ENCODE results near the gene PTPRT. TPM values are rescaled to one million over a fixed set of nuclear protein-coding genes. Genes with fewer than 3 reads are reported as not detected.

PTPRT gene
- polyA plus RNA-seq, 2 of the 4 experiments (the other 2 are of a cell fraction), result not detected

- no peak for FAIRE-seq
- CTCF ChIA-PET, result no interaction called here
- no peak for ATAC-seq
These were observed 1106.4 kb downstream of the PTPRT start for GRCh38 chr20:42083280-42083679.

GRCh38 chr20:42082611-42083010 is 1107.1 kb downstream of the PTPRT start:
- Histone ChIP-seq H3K4me1 (no peaks in the 10 kb centered on the region), H3K4me3 (no peak overlapping the region), H3K27ac (no peak overlapping the region), H3K9me3 (no peaks in the 10 kb centered on the region), H3K4me2 (no peak overlapping the region)
- ChIA-PET POLR2A (no interaction called here), CTCF (no interaction called here)
- no peak for FAIRE-seq
- no peak for ATAC-seq
- no peak for TF ChIP-seq ELK1 (IDR thresholded peaks at IDR 0.05; ENCODE audit: low read depth, low read length)
- TF ChIP-seq NR3C1 (IDR thresholded peaks at IDR 0.05), result no peak
- no peak for TF ChIP-seq RCOR1 (IDR thresholded peaks at IDR 0.05; ENCODE audit: low read depth, low read length)
- TF ChIP-seq ZNF302 (CRISPR knock-in tag; IDR thresholded peaks at IDR 0.05), result no peak
- no peak for TF ChIP-seq BCL3 (IDR thresholded peaks at IDR 0.05)
- TF ChIP-seq MYC (IDR thresholded peaks at IDR 0.05; ENCODE audit: borderline replicate concordance, low read length), result no peak
- DNase-seq (ENCODE audit: low read depth in 1 of 2, low spot score in 1 of 2), result no peak
- 0% methylated on average over 1 of the region's 1 CpG for WGBS (ENCODE audit: missing lambda C conversion rate)

More at GRCh38 chr20:42083280-42083679, 1106.4 kb downstream of the PTPRT start:
- no peak overlapping the region for H3K4me2 ChIP-seq
- WGBS (ENCODE audit: missing lambda C conversion rate), result 0% methylated on average over 1 of the region's 1 CpG
- no peak overlapping the region for H3K4me3 ChIP-seq
- H3K27ac ChIP-seq, result no peak overlapping the region
- POLR2A ChIA-PET, result no interaction called here
- no peaks in the 10 kb centered on the region for H3K4me1 ChIP-seq
- TF ChIP-seq RAD21 (conservative IDR thresholded peaks at IDR 0.05 in 1 of 2, IDR thresholded peaks at IDR 0.05 in 1 of 2), result no peak
- no peak for TF ChIP-seq KDM5A (IDR thresholded peaks at IDR 0.05)
- no peak for TF ChIP-seq RCOR1 (IDR thresholded peaks at IDR 0.05; ENCODE audit: low read depth, low read length)
- no peak for TF ChIP-seq TP53 (CRISPR knock-in tag; IDR thresholded peaks at IDR 0.05)
- no peak for TF ChIP-seq CEBPB (IDR thresholded peaks at IDR 0.05)
- TF ChIP-seq NR3C1 (IDR thresholded peaks at IDR 0.05), result no peak
- TF ChIP-seq MAFK (IDR thresholded peaks at IDR 0.05; ENCODE audit: partially characterized antibody), result no peak
- no peak for TF ChIP-seq FOXS1 (CRISPR knock-in tag; IDR thresholded peaks at IDR 0.05)
- TF ChIP-seq JUN (IDR thresholded peaks at IDR 0.05), result no peak
- H3K9me3 ChIP-seq, result no peaks in the 10 kb centered on the region
- no peak for DNase-seq (ENCODE audit: low read depth in 1 of 2, low spot score in 1 of 2)

- no peaks in the 10 kb centered on the region for H3K9me3 ChIP-seq
- no peak overlapping the region for H3K4me2 ChIP-seq
- WGBS (ENCODE audit: missing lambda C conversion rate), result 0% methylated on average over 4 of the region's 4 CpGs
- ChIA-PET POLR2A (no interaction called here), CTCF (no interaction called here)
- H3K4me3 ChIP-seq, result no peak overlapping the region
- FAIRE-seq (no peak), DNase-seq (ENCODE audit: low read depth in 1 of 2, low spot score in 1 of 2) (no peak), ATAC-seq (no peak)
- H3K27ac ChIP-seq, result no peak overlapping the region
- H3K4me1 ChIP-seq, result no peaks in the 10 kb centered on the region
- TF ChIP-seq PBX3 (IDR thresholded peaks at IDR 0.05), result no peak
These were observed 1108.8 kb downstream of the PTPRT start for GRCh38 chr20:42080956-42081355.

- ATAC-seq (no peak), FAIRE-seq (no peak), DNase-seq (ENCODE audit: low read depth in 1 of 2, low spot score in 1 of 2) (no peak)
- TF ChIP-seq HOXB13 (CRISPR knock-in tag; IDR thresholded peaks at IDR 0.05; ENCODE audit: low read depth) (no peak), HOXB5 (CRISPR knock-in tag; IDR thresholded peaks at IDR 0.05) (no peak), CBX2 (IDR thresholded peaks at IDR 0.05; ENCODE audit: borderline replicate concordance, low read depth) (no peak), RFX5 (IDR thresholded peaks at IDR 0.05) (no peak), MAZ (IDR thresholded peaks at IDR 0.05; ENCODE audit: borderline replicate concordance, low read depth, low read length) (no peak), CHD2 (IDR thresholded peaks at IDR 0.05; ENCODE audit: low read length, partially characterized antibody) (no peak)
- POLR2A ChIA-PET, result no interaction called here
- Histone ChIP-seq H3K9me3 (no peaks in the 10 kb centered on the region), H3K27ac (no peak overlapping the region), H3K4me3 (no peak overlapping the region), H3K4me1 (no peaks in the 10 kb centered on the region), H3K4me2 (no peak overlapping the region)
- CTCF ChIA-PET, result interaction anchor here (1.1 to 1.2 kb wide), 2 partner anchors 12 to 29 kb away, joined by 3 read pairs; no protein-coding TSS in a partner anchor
- 0% methylated on average over 1 of the region's 1 CpG for WGBS (ENCODE audit: missing lambda C conversion rate)
These were observed 1114.8 kb downstream of the PTPRT start for GRCh38 chr20:42074944-42075343.

Data from A549 (cell line).